Ascending aorta (tissue), 2 donors: Measurements from ENCODE around the gene BPIFB6. TPM values are rescaled to one million over a fixed set of nuclear protein-coding genes. Genes with fewer than 3 reads are reported as not detected.

Source experiments
- DNase-seq, 2 donors: peaks; one replicate each; pipeline ENCODE4 v3.0.0-alpha.2; 2019; ENCODE audit warnings: low spot score in 2 of 2
- H3K27ac ChIP-seq, 2 donors: fragments of 200-600 bp; sonication (generic); one replicate each; pipeline ENCODE4 v1.5.1; 2016 to 2017; ENCODE audit warnings: mild to moderate bottlenecking in 1 of 2
- H3K27me3 ChIP-seq: fragments of 200-600 bp; sonication (generic); one replicate; pipeline ENCODE4 v1.5.1; 2017
- H3K36me3 ChIP-seq, 2 donors: fragments of 200-600 bp; sonication (generic); one replicate each; pipeline ENCODE4 v1.5.1; 2016
- H3K4me1 ChIP-seq, 2 donors: fragments of 200-600 bp; sonication (generic); one replicate each; pipeline ENCODE4 v1.5.1; 2016 to 2017; ENCODE audit warnings: mild to moderate bottlenecking in 1 of 2
- H3K4me3 ChIP-seq, 2 donors: fragments of 200-600 bp; sonication (generic); one replicate each; pipeline ENCODE4 v1.5.1; 2016 to 2017; ENCODE audit warnings: mild to moderate bottlenecking in 1 of 2
- H3K9me3 ChIP-seq, 2 donors: fragments of 200-600 bp; sonication (generic); one replicate each; pipeline ENCODE4 v1.5.1; 2016
- intact Hi-C: fragments of 100-400 bp; cut with DNase I; formaldehyde crosslinking; loops from one replicate; pipeline ENCODE4 v1.15.1; 2023
- total RNA-seq: library from RNA; depleted of rRNA; stranded (reverse); fragments of >200 nt; gene quantifications from one replicate; pipeline ENCODE4 v1.1.0, GENCODE V29; 2016
- TF ChIP-seq, protein P1 (sequence below), 3 experiments: fragments of 200-600 bp in 2 of 3; fragments of 450-650 bp in 1 of 3; sonication (generic) in 2 of 3; IDR thresholded peaks; one replicate each; pipeline ENCODE4 v1.5.1; 2016 to 2019; ENCODE audit warnings: antibody characterized with exemption in 3 of 3, mild to moderate bottlenecking in 1 of 3, moderate library complexity in 1 of 3

Gene BPIFB6
- total RNA-seq, 1 donor from 2014 or later: not detected

DNA sequence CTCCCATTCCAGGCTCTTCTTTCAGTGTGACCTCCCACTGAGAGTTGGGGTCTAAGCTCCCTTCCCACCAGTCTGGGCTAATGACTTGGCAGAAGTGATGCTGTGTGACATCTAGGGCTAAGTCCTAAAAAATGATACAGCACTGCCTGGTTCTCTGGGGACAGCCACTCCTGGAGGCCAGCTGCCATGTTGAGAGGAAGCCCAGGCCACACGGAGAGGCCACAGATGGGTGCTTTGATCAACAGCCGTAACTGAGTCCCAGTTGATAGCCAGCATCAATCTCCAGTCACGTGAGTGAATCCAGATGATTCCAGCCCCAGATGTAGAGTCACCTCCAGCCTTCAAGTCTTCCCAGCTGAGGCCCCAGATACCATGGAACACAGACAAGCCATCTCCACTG lies 41.0 kb upstream of the BPIFB6 start:
- H3K9me3 ChIP-seq: no peaks in the 10 kb centered on the region
- TF ChIP-seq, protein P1, sequence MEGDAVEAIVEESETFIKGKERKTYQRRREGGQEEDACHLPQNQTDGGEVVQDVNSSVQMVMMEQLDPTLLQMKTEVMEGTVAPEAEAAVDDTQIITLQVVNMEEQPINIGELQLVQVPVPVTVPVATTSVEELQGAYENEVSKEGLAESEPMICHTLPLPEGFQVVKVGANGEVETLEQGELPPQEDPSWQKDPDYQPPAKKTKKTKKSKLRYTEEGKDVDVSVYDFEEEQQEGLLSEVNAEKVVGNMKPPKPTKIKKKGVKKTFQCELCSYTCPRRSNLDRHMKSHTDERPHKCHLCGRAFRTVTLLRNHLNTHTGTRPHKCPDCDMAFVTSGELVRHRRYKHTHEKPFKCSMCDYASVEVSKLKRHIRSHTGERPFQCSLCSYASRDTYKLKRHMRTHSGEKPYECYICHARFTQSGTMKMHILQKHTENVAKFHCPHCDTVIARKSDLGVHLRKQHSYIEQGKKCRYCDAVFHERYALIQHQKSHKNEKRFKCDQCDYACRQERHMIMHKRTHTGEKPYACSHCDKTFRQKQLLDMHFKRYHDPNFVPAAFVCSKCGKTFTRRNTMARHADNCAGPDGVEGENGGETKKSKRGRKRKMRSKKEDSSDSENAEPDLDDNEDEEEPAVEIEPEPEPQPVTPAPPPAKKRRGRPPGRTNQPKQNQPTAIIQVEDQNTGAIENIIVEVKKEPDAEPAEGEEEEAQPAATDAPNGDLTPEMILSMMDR (IDR thresholded peaks at IDR 0.05): no peak
- intact Hi-C loops: no loop called here
- no peak overlapping the region for H3K27ac ChIP-seq
- H3K27me3 ChIP-seq: no peaks in the 10 kb centered on the region
- H3K36me3 ChIP-seq: no peaks in the 10 kb centered on the region
- no peak overlapping the region for H3K4me3 ChIP-seq
- no peak for DNase-seq
- H3K4me1 ChIP-seq: no peaks in the 10 kb centered on the region

DNA sequence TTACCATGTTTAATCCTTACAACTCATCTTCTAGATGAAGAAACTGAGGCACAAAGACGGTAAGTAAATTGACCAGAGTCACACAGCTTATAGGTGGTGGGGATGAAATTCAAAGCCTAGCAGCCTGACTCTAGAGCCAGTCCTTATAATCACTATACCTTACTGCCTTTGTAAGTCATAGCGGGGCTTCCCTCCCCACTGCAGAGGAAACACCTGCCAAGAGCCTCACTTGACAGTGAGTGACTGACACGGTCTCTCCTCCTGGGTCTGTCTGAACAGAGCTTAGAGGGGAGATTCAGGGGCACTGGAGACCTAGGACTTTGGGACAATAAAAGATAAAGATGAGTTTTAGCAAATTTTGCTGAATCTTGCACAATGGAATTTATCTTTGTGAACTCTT lies 40.1 kb upstream of the BPIFB6 start:
- intact Hi-C loops: no loop called here
- H3K9me3 ChIP-seq: no peaks in the 10 kb centered on the region
- H3K36me3 ChIP-seq: no peaks in the 10 kb centered on the region
- DNase-seq: no peak
- H3K4me3 ChIP-seq: no peak overlapping the region
- no peaks in the 10 kb centered on the region for H3K4me1 ChIP-seq
- TF ChIP-seq, protein P1 (IDR thresholded peaks at IDR 0.05): no peak
- H3K27ac ChIP-seq: no peak overlapping the region
- H3K27me3 ChIP-seq: no peaks in the 10 kb centered on the region

DNA sequence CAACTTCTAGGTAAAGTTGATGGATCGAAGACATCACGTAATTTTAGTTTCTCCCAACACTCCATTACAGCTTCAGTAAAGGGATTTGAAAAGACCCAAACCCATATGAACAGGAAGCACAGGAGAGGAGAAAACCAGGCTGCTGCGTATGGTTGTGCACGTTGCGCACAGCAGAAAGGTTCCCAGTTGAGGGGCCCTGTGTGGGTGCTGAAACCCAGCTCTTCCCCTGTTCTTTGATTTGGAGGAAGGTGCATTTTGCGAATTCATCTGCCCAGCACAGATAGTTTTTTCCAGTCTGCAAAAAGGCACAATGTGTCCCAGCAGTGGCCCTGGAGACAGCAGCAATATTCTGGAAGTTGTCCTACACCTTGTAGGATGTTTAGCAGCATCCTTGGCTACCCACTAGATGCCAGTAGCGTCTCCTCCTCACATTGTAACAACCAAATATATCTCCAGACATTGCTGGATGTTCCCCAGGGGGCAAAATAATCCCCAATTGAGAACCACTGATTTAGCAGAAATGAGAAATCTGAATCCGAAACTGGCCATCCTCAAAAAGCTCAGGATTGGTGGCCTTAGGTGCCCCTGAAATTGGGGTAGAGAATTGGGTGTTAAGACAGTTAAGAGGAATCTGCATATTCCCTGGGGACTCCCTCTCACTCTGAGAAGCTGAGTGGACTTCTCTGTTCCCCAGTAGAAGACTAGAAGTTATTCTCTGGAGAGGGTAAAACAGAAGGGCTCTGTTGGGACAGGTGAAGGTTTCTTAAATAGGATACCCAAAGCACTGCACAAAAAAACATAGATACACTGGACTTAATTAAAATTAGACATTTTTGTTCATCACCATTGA lies 39.4 kb upstream of the BPIFB6 start:
- H3K36me3 ChIP-seq: no peaks in the 10 kb centered on the region
- H3K4me1 ChIP-seq: no peaks in the 10 kb centered on the region
- intact Hi-C loops: no loop called here
- H3K4me3 ChIP-seq: no peak overlapping the region
- H3K27ac ChIP-seq: no peak overlapping the region
- H3K9me3 ChIP-seq: no peaks in the 10 kb centered on the region
- TF ChIP-seq, protein P1 (IDR thresholded peaks at IDR 0.05): no peak
- no peaks in the 10 kb centered on the region for H3K27me3 ChIP-seq
- DNase-seq: no peak

DNA sequence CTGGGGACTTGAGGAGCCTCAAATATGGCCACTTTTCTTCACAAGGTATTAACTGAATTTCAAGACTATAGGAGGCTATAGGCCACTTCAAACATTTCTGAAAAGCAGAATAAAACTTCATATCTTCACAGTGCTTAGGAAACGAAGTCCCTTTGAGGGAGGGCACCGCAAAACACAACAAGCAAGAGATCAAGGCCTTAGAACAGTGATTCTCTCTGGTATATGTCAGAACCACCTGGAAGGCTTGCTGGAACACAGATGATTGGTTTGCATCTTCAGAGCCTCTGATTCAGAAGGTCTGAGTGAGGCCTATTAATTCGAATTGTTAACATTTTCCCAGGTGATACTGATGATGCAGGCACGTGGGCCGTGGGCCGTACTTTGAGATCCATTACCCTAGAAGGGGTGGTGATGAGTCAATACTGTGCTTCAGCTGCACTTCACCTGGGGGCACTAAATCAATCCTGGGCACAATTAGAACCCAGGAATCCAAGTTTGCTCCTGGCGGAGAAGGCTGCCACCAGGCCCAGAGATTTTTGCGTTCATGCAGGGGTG lies 37.9 kb upstream of the BPIFB6 start:
- Histone ChIP-seq H3K9me3 (no peaks in the 10 kb centered on the region), H3K4me1 (no peaks in the 10 kb centered on the region), H3K27me3 (no peaks in the 10 kb centered on the region), H3K36me3 (no peaks in the 10 kb centered on the region), H3K27ac (no peak overlapping the region), H3K4me3 (no peak overlapping the region)
- TF ChIP-seq, protein P1 (IDR thresholded peaks at IDR 0.05): no peak
- intact Hi-C loops: no loop called here
- no peak for DNase-seq

DNA sequence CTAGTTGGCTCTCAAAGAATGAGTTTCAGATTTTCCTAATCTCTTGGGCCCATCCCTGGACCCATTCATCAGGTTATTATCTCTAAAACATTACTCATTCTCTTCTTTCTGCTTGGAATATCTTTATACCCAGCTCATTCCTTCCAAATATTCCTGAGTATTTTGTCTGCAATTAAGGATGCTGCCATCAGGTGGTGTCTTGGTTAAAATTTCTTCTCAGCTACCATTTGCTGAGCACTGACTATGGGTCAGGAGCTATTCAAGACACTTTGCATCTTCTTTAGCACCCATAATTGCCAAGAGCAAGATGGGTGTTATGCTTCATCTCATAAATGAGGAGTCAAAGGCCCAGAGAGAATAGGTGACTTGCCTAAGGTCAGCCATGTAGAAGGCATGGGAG lies 35.6 kb upstream of the BPIFB6 start:
- H3K4me1 ChIP-seq: no peaks in the 10 kb centered on the region
- H3K36me3 ChIP-seq: no peaks in the 10 kb centered on the region
- no peak for DNase-seq
- TF ChIP-seq, protein P1 (IDR thresholded peaks at IDR 0.05): no peak
- H3K9me3 ChIP-seq: no peaks in the 10 kb centered on the region
- no peaks in the 10 kb centered on the region for H3K27me3 ChIP-seq
- H3K4me3 ChIP-seq: no peak overlapping the region
- intact Hi-C loops: no loop called here
- no peak overlapping the region for H3K27ac ChIP-seq
